Type B pancreatic cell (in vitro differentiated cells): ENCODE data around the gene EPN1. TPM values are rescaled to one million over a fixed set of nuclear protein-coding genes. Genes with fewer than 3 reads are reported as not detected.

Experiments used
- DNase-seq: peaks from one replicate; pipeline ENCODE4 v3.0.0; 2021; ENCODE audit warnings: mixed read lengths; ENCODE audit not compliant: unreplicated experiment; ENCODE audit errors: extremely low spot score
- H3K27ac Mint-ChIP-seq: 2 replicates; pipeline ENCODE4 v1.8.0; 2021; ENCODE audit warnings: mild to moderate bottlenecking, mixed read lengths
- H3K27me3 Mint-ChIP-seq: 2 replicates; pipeline ENCODE4 v1.8.0; 2021; ENCODE audit warnings: mixed read lengths
- H3K36me3 Mint-ChIP-seq: 2 replicates; pipeline ENCODE4 v1.8.0; 2021; ENCODE audit warnings: mixed read lengths
- H3K4me1 Mint-ChIP-seq: one replicate; pipeline ENCODE4 v1.8.0; 2021; ENCODE audit warnings: mixed read lengths; ENCODE audit not compliant: unreplicated experiment
- H3K4me3 Mint-ChIP-seq: 2 replicates; pipeline ENCODE4 v1.8.0; 2021; ENCODE audit warnings: mild to moderate bottlenecking, mixed read lengths
- H3K9me3 Mint-ChIP-seq: 2 replicates; pipeline ENCODE4 v1.8.0; 2021; ENCODE audit warnings: mixed read lengths
- total RNA-seq: library from RNA; stranded (reverse); gene quantifications from 2 replicates; pipeline ENCODE4 v1.2.1, GENCODE V29; 2021; ENCODE audit warnings: low replicate concordance
- TF ChIP-seq, protein P1 (sequence below): fragments of 200-600 bp; sonication (generic); conservative IDR thresholded peaks from 2 replicates; pipeline ENCODE4 v1.5.0; 2021; ENCODE audit warnings: antibody characterized with exemption, mild to moderate bottlenecking

EPN1 gene
- total RNA-seq, 1 donor from 2014 or later = 121 TPM

DNA sequence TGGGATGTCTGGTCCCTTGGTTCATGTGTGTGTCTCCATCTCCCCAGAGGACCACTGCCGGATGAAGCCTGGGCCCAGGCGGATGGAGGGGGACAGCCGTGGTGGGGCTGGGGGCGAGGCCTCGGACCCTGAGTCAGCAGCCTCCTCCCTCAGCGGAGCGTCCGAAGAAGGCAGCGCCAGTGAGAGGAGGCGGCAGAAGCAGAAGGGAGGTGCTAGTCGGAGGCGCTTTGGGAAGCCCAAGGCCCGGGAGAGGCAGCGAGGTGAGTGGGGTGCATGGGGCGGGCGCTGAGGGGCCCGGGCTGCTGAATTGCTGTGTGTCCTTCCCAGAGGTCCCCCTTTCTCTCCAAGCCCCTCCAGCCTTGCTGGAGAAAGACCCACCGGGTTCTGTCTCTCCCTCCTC lies 23.8 kb upstream of the EPN1 start:
- peaks cover 15% of the 10 kb centered on the region for H3K4me1 Mint-ChIP-seq
- TF ChIP-seq, protein P1, sequence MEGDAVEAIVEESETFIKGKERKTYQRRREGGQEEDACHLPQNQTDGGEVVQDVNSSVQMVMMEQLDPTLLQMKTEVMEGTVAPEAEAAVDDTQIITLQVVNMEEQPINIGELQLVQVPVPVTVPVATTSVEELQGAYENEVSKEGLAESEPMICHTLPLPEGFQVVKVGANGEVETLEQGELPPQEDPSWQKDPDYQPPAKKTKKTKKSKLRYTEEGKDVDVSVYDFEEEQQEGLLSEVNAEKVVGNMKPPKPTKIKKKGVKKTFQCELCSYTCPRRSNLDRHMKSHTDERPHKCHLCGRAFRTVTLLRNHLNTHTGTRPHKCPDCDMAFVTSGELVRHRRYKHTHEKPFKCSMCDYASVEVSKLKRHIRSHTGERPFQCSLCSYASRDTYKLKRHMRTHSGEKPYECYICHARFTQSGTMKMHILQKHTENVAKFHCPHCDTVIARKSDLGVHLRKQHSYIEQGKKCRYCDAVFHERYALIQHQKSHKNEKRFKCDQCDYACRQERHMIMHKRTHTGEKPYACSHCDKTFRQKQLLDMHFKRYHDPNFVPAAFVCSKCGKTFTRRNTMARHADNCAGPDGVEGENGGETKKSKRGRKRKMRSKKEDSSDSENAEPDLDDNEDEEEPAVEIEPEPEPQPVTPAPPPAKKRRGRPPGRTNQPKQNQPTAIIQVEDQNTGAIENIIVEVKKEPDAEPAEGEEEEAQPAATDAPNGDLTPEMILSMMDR = no peak
- H3K4me3 Mint-ChIP-seq = peak overlapping the region; percentile 9
- H3K9me3 Mint-ChIP-seq = no peaks in the 10 kb centered on the region
- no peaks in the 10 kb centered on the region for H3K27me3 Mint-ChIP-seq
- DNase-seq = peak; percentile 64
- H3K27ac Mint-ChIP-seq = peak overlapping the region; percentile 58
- H3K36me3 Mint-ChIP-seq = peaks cover 7% of the 10 kb centered on the region

DNA sequence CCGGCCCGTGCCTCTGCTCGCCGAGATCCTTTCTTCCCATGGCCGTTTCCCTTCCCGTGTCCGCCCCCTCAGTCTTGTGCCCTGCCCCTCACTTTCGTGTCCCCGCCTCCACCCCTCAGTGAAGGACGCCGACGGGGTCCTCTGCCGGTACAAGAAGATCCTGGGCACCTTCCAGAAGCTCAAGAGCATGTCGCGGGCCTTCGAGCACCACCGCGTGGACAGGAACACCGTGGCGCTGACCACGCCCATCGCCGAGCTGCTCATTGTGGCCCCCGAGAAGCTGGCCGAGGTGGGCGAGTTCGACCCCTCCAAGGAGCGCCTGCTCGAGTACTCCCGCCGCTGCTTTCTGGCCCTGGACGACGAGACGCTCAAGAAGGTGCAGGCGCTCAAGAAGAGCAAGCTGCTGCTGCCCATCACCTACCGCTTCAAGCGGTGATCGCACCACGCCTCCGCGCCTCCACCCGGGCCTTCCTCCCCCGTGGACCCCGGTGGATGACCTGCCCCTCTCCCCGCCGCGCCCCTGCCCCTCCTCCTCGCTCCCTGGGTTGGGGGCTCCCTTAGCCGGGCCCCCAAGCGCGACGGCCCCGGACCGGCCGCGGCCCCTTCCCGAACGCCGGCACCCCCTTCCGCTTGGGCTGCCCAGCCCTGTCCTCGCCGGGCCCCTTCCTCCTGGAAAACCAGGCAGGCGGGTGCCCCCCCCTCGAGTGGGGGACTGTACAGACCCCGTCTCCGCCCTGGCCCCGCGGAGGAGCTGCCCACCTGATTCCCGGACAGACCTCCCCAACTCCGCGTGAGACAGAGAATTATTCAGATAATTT lies 22.5 kb upstream of the EPN1 start:
- TF ChIP-seq, protein P1 = no peak
- Mint-ChIP-seq H3K27ac (no peak overlapping the region), H3K36me3 (peaks cover 8% of the 10 kb centered on the region), H3K9me3 (no peaks in the 10 kb centered on the region), H3K4me3 (peak overlapping the region; percentile 69), H3K27me3 (no peaks in the 10 kb centered on the region), H3K4me1 (peaks cover 15% of the 10 kb centered on the region)
- DNase-seq = peak; percentile 65

DNA sequence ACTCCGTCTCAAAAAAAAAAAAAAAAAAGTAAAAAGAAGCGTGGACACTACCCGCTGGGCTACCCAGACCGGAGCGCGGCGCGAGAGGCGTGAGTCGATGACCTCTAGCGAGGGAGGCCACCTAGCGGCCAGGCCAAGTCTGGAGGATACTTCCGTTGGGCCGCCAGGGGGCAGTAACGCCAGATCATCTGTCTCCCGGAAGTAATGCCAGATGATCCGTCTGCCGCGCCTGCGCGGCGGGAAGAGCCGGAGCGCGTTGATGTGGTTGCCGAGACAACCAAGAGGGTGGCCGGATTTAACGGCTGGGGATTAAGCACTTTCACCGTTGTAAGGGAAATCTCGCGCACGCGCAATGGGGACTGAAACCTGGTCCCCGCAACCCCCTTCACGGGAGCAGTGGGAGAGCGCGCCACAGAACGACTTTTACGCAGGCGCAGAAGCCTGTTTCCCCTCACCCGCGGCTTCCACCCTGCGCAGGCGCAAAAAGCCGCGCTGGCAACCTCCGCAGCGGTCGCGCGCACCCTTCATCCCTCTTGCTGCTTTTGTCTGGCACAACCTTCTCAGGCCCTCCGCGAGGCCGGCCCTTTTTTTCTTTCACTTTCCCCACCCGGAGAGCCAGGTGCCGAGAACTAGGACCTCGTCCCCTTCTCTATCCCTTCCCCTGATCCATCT lies 21.2 kb upstream of the EPN1 start:
- Mint-ChIP-seq H3K9me3 (no peaks in the 10 kb centered on the region), H3K4me3 (peak overlapping the region; percentile 97), H3K36me3 (peaks cover 13% of the 10 kb centered on the region), H3K27me3 (no peaks in the 10 kb centered on the region), H3K4me1 (peaks cover 17% of the 10 kb centered on the region), H3K27ac (peak overlapping the region; percentile 99)
- peak; percentile 99 for DNase-seq
- TF ChIP-seq, protein P1 = peak; percentile 99

DNA sequence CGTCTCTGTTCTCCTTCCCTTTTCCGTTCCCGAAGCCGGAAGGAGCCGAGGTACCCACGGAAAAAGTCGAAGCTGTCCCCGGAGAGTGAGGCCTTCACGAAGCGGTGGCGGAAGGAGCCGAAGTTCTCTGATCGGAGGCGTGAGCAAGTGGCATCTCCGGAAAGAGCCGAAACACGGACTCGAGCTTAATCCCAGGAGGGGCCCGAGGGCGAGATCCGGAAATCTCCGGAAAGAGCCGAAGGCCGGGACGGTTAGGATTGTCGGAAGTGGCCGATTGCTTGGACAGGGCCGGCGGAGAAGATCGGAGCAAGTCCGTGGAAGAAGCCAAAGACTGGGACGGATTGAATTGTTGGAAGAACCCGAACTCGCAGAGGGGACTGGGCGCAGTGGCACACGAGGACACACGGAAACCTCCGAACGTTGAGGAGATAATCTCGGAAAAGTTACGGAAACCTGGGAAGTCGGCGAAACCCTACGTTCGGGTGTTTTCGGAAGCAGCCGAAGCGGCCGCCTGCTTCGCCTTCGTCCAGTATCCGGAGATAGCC lies 20.6 kb upstream of the EPN1 start:
- H3K9me3 Mint-ChIP-seq = no peaks in the 10 kb centered on the region
- TF ChIP-seq, protein P1 = no peak
- H3K27ac Mint-ChIP-seq = peak overlapping the region; percentile 99
- H3K27me3 Mint-ChIP-seq = no peaks in the 10 kb centered on the region
- peak; percentile 98 for DNase-seq
- peaks cover 13% of the 10 kb centered on the region for H3K36me3 Mint-ChIP-seq
- H3K4me3 Mint-ChIP-seq = peak overlapping the region; percentile 97
- H3K4me1 Mint-ChIP-seq = peaks cover 17% of the 10 kb centered on the region

DNA sequence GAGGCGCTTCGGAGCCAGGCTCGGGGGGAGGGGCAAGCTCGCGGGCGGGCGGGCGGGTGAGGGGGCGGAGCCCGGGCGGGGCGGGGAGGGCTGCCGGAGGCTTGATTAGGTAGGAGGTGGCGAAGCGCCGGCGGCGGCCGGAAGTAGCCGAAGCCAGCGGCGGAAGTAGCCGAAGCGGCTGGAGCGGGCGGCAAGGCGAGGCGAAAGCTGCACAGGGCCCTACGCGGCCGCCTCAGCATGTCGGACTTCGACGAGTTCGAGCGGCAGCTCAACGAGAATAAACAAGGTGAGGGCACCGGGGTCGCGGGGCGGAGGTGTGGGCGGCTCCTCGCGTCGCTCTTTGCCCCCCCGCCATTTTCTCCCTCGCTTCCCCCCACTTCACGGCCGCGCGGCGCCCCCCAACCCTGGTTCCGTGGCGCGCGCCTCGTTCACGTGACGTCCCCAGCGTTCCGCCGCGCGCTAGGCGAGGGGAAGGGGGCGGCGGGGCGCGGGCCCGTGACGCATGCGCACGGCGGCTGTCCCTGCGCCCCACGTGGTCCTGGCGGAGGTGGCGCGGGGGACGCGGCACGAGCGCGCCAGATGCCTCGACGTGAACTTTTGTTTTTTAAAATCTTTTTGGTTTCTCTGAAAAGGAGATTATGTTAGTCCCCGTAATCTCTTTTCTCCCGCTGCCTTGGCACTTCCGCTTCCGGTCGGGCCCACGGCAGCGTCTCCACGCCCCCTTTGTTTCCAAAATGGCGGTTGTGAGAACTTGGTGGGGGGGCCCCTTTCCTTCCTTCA lies 20.0 kb upstream of the EPN1 start, which contains the start of gene U2AF2:
TSS of gene U2AF2 (plus strand) at position 168 of the 780 bp plus-strand sequence. CDS start at position 238, 70 bp downstream.
- Mint-ChIP-seq H3K4me1 (peaks cover 17% of the 10 kb centered on the region), H3K36me3 (peaks cover 13% of the 10 kb centered on the region), H3K27ac (peak within 1 kb of the TSS; percentile 99), H3K27me3 (no peaks in the 10 kb centered on the region), H3K4me3 (peak within 1 kb of the TSS; percentile 97), H3K9me3 (no peaks in the 10 kb centered on the region)
- peak; percentile 97 for DNase-seq
- TF ChIP-seq, protein P1 = no peak
